K562 (cell line): ENCODE results near the gene FAM187B. TPM values are rescaled to one million over a fixed set of nuclear protein-coding genes. Genes with fewer than 3 reads are reported as not detected.

Experiments used
- ATAC-seq: fragments of 200-7000 bp; cut with Tn5 transposase; 3 replicates; pipeline ENCODE4 v1.9.1; 2020; ENCODE audit warnings: moderate library complexity
- BruUV-seq: library from RNA; stranded (reverse); fragments of 400-500 nt; replicated peaks from 2 replicates; lab custom pipeline; 2021; lab: Mats Ljungman, UMichigan
- CTCF ChIA-PET: fragments of 300-600 bp; formaldehyde crosslinking; extraction: SDS; loops from one replicate; lab custom pipeline; 2021; ENCODE audit warnings: low intra/inter-chr PET ratio; lab: Yijun Ruan, JAX
- POLR2A ChIA-PET: fragments of 300-600, 350-650 bp; sonication (Branson Sonifier 250); formaldehyde crosslinking; extraction: SDS; loops from one replicate; lab custom pipeline; 2021; ENCODE audit warnings: antibody characterized with exemption, inconsistent platforms; lab: Yijun Ruan, JAX
- DNase-seq, 4 experiments: peaks; one replicate each; pipeline versions ENCODE4 v3.0.0 to v3.0.0-alpha.2; 2011 to 2018; ENCODE audit warnings: low spot score in 3 of 4, mixed read lengths in 3 of 4; ENCODE audit errors: extremely low read depth in 1 of 4
- FAIRE-seq: peaks from 2 replicates; lab custom pipeline; 2011; peaks lifted over from hg19 to GRCh38; lab: Jason Lieb, UNC
- H2AFZ ChIP-seq: 2 replicates; pipeline ENCODE4 v1.6.0; 2011; ENCODE audit warnings: low read depth, low read length, control low read depth, inconsistent platforms
- H3K27ac ChIP-seq: fragments of 200-600 bp; 3 replicates; pipeline ENCODE4 v1.8.0; 2011; ENCODE audit warnings: low read depth, mild to moderate bottlenecking, control low read depth, inconsistent platforms, low read length, moderate library complexity, mixed read lengths; ENCODE audit errors: extremely low read depth
- H3K27me3 ChIP-seq, 2 experiments: fragments of 300-600 bp in 1 of 2; 2 replicates in 1 of 2; 3 replicates in 1 of 2; pipeline versions ENCODE4 v1.6.0 to v1.8.0; 2011; ENCODE audit warnings: inconsistent platforms in 2 of 2, low read length in 2 of 2, mild to moderate bottlenecking in 1 of 2, mixed read lengths in 1 of 2, moderate library complexity in 1 of 2; ENCODE audit not compliant: control insufficient read depth in 2 of 2, insufficient read depth in 2 of 2
- H3K36me3 ChIP-seq: fragments of 300-600 bp; 3 replicates; pipeline ENCODE4 v1.8.0; 2011; ENCODE audit warnings: mild to moderate bottlenecking, low read length, inconsistent platforms; ENCODE audit not compliant: control insufficient read depth, insufficient read depth
- H3K4me1 ChIP-seq, 2 experiments: fragments of 200-600 bp in 1 of 2; replicated peaks in 1 of 2; 2 replicates in 1 of 2; 3 replicates in 1 of 2; pipeline versions ENCODE4 v1.5.1 to v1.8.0; 2011; ENCODE audit warnings: inconsistent platforms in 2 of 2, low read length in 2 of 2, mild to moderate bottlenecking in 1 of 2, mixed read lengths in 1 of 2, moderate library complexity in 1 of 2; ENCODE audit not compliant: control insufficient read depth in 2 of 2, insufficient read depth in 2 of 2
- H3K4me2 ChIP-seq: 2 replicates; pipeline ENCODE4 v1.6.1; 2011; ENCODE audit warnings: low read length, control low read depth, inconsistent platforms, mixed read lengths; ENCODE audit not compliant: insufficient read depth
- H3K4me3 ChIP-seq: fragments of 200-600 bp; sonication (generic), shearing (Covaris generic); 2 replicates; pipeline ENCODE4 v1.5.1; 2016; ENCODE audit warnings: control low read depth, inconsistent platforms
- H3K79me2 ChIP-seq: fragments of 200-600 bp; 3 replicates; pipeline ENCODE4 v1.8.0; 2011; ENCODE audit warnings: low read length, inconsistent platforms; ENCODE audit not compliant: control insufficient read depth, insufficient read depth
- H3K9ac ChIP-seq, 2 experiments: 2 replicates each; pipeline versions ENCODE4 v1.6.0 to v1.6.1; 2011; ENCODE audit warnings: low read depth in 2 of 2, low read length in 2 of 2, control low read depth in 1 of 2, inconsistent platforms in 1 of 2, mild to moderate bottlenecking in 1 of 2, mixed read lengths in 1 of 2; ENCODE audit not compliant: insufficient read depth in 1 of 2
- H3K9me1 ChIP-seq: one replicate; pipeline ENCODE4 v1.6.0; 2011; ENCODE audit warnings: inconsistent platforms, mild to moderate bottlenecking, low read length, moderate library complexity; ENCODE audit not compliant: control insufficient read depth, insufficient read depth
- H3K9me3 ChIP-seq: replicated peaks from 2 replicates; pipeline ENCODE4 v1.5.1; 2011; ENCODE audit warnings: low read depth, low read length, inconsistent platforms; ENCODE audit not compliant: control insufficient read depth, insufficient read depth
- H4K20me1 ChIP-seq: replicated peaks from 2 replicates; pipeline ENCODE4 v1.6.1; 2011; ENCODE audit warnings: low read length, inconsistent platforms, mixed read lengths; ENCODE audit not compliant: control insufficient read depth, insufficient read depth
- BRD9 ChIP-seq: fragments of 450-650 bp; IDR thresholded peaks from 2 replicates; pipeline ENCODE4 v1.6.1; 2018; ENCODE audit warnings: low read depth; ENCODE audit not compliant: partially characterized antibody
- DMBX1 ChIP-seq: fragments of 250-450 bp; sonication (Bioruptor Pico); IDR thresholded peaks from 2 replicates; pipeline ENCODE4 v1.8.0; 2022; ENCODE audit warnings: inconsistent platforms, mild to moderate bottlenecking, moderate library complexity, borderline replicate concordance
- EGR1 ChIP-seq: fragments of 450-650 bp; conservative IDR thresholded peaks from 2 replicates; pipeline ENCODE4 v1.6.1; 2017; ENCODE audit warnings: mild to moderate bottlenecking
- GABPA ChIP-seq: fragments of 200-800 bp; sonication (Bioruptor generic); conservative IDR thresholded peaks from 2 replicates; pipeline ENCODE4 v1.6.1; 2016; ENCODE audit warnings: low read depth, missing genetic modification characterization, missing compliant biosample characterization
- PHB ChIP-seq: fragments of 250-450 bp; sonication (Bioruptor Pico); IDR thresholded peaks from 2 replicates; pipeline ENCODE4 v1.5.0; 2021
- STAG1 ChIP-seq: sonication (generic); formaldehyde crosslinking; IDR thresholded peaks from 2 replicates; pipeline ENCODE4 v1.5.0; 2020; ENCODE audit warnings: missing genetic modification reagents, borderline replicate concordance
- TFAM ChIP-seq: fragments of 250-450 bp; sonication (Bioruptor Pico); conservative IDR thresholded peaks from 2 replicates; pipeline ENCODE4 v1.5.0; 2021; ENCODE audit warnings: mild to moderate bottlenecking, moderate library complexity
- ZNF175 ChIP-seq: fragments of 200-800 bp; sonication (Bioruptor generic); IDR thresholded peaks from 2 replicates; pipeline ENCODE4 v1.6.1; 2016; ENCODE audit warnings: low read depth, mild to moderate bottlenecking, missing genetic modification characterization, missing compliant biosample characterization
- ZNF239 ChIP-seq: fragments of 250-450 bp; sonication (Bioruptor Pico); IDR thresholded peaks from 2 replicates; pipeline ENCODE4 v1.4.0; 2020; ENCODE audit warnings: mild to moderate bottlenecking
- ZNF354B ChIP-seq: fragments of 250-450 bp; sonication (Bioruptor Pico); IDR thresholded peaks from 2 replicates; pipeline ENCODE4 v1.4.0; 2020
- ZNF586 ChIP-seq: fragments of 450-650 bp; formaldehyde crosslinking; conservative IDR thresholded peaks from 2 replicates; pipeline ENCODE4 v1.4.0; 2020; ENCODE audit warnings: mild to moderate bottlenecking, moderate library complexity
- ZNF785 ChIP-seq: fragments of 250-450 bp; sonication (Bioruptor Pico); IDR thresholded peaks from 2 replicates; pipeline ENCODE4 v1.4.0; 2020; ENCODE audit warnings: mild to moderate bottlenecking
- ZNF79 ChIP-seq: fragments of 250-450 bp; sonication (Bioruptor Pico); IDR thresholded peaks from 2 replicates; pipeline ENCODE4 v1.4.0; 2020; ENCODE audit warnings: low read depth, mild to moderate bottlenecking, moderate library complexity
- ZNF830 ChIP-seq: fragments of 250-450 bp; sonication (Bioruptor Pico); IDR thresholded peaks from 2 replicates; pipeline ENCODE4 v1.5.0; 2021; ENCODE audit warnings: mild to moderate bottlenecking
- WGBS: fragments of 100-300 bp; shearing (Covaris generic); methylation state at CpG from one replicate; pipeline ENCODE4 v1.1.6; 2016; ENCODE audit warnings: low coverage, mixed read lengths; ENCODE audit not compliant: insufficient coverage; ENCODE audit errors: missing lambda C conversion rate; 5-methylcytosine and 5-hydroxymethylcytosine counted together
- in situ Hi-C: fragments of 300-500 bp; cut with MboI; formaldehyde crosslinking; loops from 4 replicates; pipeline ENCODE4 v1.15.0; 2018; ENCODE audit warnings: inconsistent platforms, mixed read lengths
- intact Hi-C: fragments of 100-400 bp; cut with micrococcal nuclease; formaldehyde crosslinking; loops from 2 replicates; pipeline ENCODE4 v1.14.2; 2022
- polyA plus RNA-seq, 8 experiments: library from polyadenylated mRNA; depleted of rRNA in 4 of 8; stranded (reverse) in 5 of 8; unstranded in 3 of 8; fragments of >200 nt; fragmentation: Nextera tagmentation in 2 of 8; fragmentation: Illumina TruSeq in 1 of 8; extraction: Ambion mirVana in 2 of 8; extraction: Trizol in 1 of 8; gene quantifications; 2 replicates each; pipeline versions ENCODE4 v1.2.1 to v1.2.3, GENCODE V29; 2011 to 2014; ENCODE audit warnings: inconsistent platforms in 1 of 8, missing spikeins in 1 of 8
- total RNA-seq, 7 experiments: library from RNA; depleted of rRNA in 6 of 7; stranded (reverse); fragments of >200 nt in 6 of 7; fragmentation: Illumina TruSeq in 2 of 7; extraction: Trizol in 2 of 7; gene quantifications; 2 replicates each; pipeline versions ENCODE4 v1.2.1 to v1.2.3, GENCODE V29; 2011 to 2021; ENCODE audit warnings: low replicate concordance in 1 of 7
- TF ChIP-seq, protein P1 (sequence below): fragments of 250-450 bp; sonication (Bioruptor Pico); IDR thresholded peaks from 2 replicates; pipeline ENCODE4 v1.4.0; 2020
- TF ChIP-seq, protein P2 (sequence below): sonication (generic); formaldehyde crosslinking; IDR thresholded peaks from 2 replicates; pipeline ENCODE4 v1.8.0; 2022; ENCODE audit warnings: mild to moderate bottlenecking, missing genetic modification reagents, borderline replicate concordance
- TF ChIP-seq, protein P3 (sequence below): fragments of 450-650 bp; conservative IDR thresholded peaks from 2 replicates; pipeline ENCODE4 v1.6.1; 2016; ENCODE audit warnings: missing genetic modification characterization, low read depth, mild to moderate bottlenecking, missing compliant biosample characterization, moderate library complexity

Gene FAM187B
- total and polyA plus RNA-seq, 9 of the 15 experiments (the other 6 are each of a cell fraction or from before 2014, with no cell fraction given): 0.04 to 0.09 TPM; not detected in 7

DNA sequence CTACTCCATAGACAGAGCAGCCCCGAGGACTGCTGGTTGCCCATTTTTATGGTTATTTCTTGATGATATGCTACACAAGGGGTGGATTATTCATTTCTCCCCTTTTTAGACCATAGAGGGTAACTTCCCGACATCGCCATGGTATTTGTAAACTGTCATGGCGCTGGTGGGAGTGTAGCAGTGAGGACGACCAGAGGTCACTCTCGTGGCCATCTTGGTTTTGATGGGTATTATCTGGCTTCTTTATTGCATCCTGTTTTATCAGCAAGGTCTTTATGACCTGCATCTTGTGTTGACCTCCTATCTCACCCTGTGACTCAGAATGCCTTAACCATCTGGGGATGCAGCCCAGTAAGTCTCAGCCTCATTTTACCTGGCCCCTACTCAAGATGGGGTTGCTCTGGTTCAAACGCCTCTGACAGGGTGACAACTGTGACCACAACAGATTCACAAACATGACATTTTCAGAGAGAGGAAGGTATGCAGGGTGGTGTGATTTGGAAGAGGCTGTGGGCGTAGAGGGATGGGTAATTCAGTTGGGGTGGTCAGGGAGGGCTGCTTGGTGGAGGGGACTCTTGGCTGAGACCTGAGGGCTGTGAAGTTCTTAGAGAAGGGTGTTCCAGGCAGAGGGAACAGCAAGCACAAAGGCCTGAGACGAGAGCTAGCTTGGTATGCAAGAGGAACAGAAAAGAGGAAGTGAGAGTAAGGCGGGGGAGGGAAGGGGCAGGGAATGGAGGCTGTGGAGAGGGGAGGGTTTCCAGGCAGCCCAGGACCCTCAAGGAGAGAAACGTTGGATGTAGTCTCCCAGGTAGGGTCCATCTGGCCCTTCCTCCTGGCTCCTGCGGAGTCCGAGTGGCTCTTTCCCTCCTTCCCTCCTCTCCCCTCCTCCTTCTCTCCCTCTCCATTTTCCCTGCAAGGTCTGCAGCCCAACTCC lies 23.5 kb downstream of the FAM187B start:
- Histone ChIP-seq H3K9me3 (0 out of 2 replicates have a peak, but pooled peaks cover 2% of the 10 kb centered on the region), H3K9ac (peak overlapping the region; percentile 16 to 27; a peak in 3 of 4 replicates), H2AFZ (peak overlapping the region; percentile 83), H4K20me1 (no peaks in the 10 kb centered on the region), H3K27me3 (no peaks in the 10 kb centered on the region), H3K9me1 (no peaks in the 10 kb centered on the region), H3K4me3 (no peak overlapping the region), H3K4me1 (peaks cover 25 to 39% of the 10 kb centered on the region in 2 experiments), H3K79me2 (no peaks in the 10 kb centered on the region), H3K27ac (peak overlapping the region; percentile 83), H3K4me2 (peak overlapping the region; percentile 53), H3K36me3 (no peaks in the 10 kb centered on the region)
- ChIA-PET POLR2A (interaction anchor here (0.7 to 1.2 kb wide), 4 partner anchors 20 to 107 kb away, joined by 3 to 8 read pairs (median 5); no protein-coding TSS in a partner anchor), CTCF (no interaction called here)
- no TSS peak for BruUV-seq
- DNase-seq (peak in 2 of 4 experiments; percentile 52 to 68), ATAC-seq (peak; percentile 87), FAIRE-seq (peak; percentile 75)
- intact Hi-C loops: loop anchor here (5.0 kb wide), 3 partner anchors 38 to 53 kb away; partner anchors contain the start of genes FXYD5 and LSR
- in situ Hi-C loops: no loop called here
- WGBS: 30% methylated on average over 12 of the region's 13 CpGs
- TF ChIP-seq ZNF830 (CRISPR knock-in tag) (peak; percentile 96), PHB (CRISPR knock-in tag) (peak; percentile 5; the same call in 1 of the 2 replicates), ZNF175 (CRISPR knock-in tag) (peak; percentile 99), TFAM (CRISPR knock-in tag) (no peak), GABPA (tag) (peak; percentile 27; the same call in 1 of the 2 replicates), EGR1 (peak; percentile 70), STAG1 (CRISPR knock-in tag) (no peak), ZNF785 (CRISPR knock-in tag) (peak; percentile 78; the same call in 1 of the 2 replicates), ZNF354B (peak; percentile 77), ZNF79 (peak; percentile 95), DMBX1 (peak; percentile 99), BRD9 (peak; percentile 57), ZNF586 (CRISPR knock-in tag) (peak; percentile 66; the same call in 1 of the 2 replicates), ZNF239 (CRISPR knock-in tag) (peak; percentile 91)
- TF ChIP-seq, protein P1, sequence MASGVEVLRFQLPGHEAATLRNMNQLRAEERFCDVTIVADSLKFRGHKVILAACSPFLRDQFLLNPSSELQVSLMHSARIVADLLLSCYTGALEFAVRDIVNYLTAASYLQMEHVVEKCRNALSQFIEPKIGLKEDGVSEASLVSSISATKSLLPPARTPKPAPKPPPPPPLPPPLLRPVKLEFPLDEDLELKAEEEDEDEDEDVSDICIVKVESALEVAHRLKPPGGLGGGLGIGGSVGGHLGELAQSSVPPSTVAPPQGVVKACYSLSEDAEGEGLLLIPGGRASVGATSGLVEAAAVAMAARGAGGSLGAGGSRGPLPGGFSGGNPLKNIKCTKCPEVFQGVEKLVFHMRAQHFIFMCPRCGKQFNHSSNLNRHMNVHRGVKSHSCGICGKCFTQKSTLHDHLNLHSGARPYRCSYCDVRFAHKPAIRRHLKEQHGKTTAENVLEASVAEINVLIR (CRISPR knock-in tag): peak; percentile 84
- TF ChIP-seq, protein P2, sequence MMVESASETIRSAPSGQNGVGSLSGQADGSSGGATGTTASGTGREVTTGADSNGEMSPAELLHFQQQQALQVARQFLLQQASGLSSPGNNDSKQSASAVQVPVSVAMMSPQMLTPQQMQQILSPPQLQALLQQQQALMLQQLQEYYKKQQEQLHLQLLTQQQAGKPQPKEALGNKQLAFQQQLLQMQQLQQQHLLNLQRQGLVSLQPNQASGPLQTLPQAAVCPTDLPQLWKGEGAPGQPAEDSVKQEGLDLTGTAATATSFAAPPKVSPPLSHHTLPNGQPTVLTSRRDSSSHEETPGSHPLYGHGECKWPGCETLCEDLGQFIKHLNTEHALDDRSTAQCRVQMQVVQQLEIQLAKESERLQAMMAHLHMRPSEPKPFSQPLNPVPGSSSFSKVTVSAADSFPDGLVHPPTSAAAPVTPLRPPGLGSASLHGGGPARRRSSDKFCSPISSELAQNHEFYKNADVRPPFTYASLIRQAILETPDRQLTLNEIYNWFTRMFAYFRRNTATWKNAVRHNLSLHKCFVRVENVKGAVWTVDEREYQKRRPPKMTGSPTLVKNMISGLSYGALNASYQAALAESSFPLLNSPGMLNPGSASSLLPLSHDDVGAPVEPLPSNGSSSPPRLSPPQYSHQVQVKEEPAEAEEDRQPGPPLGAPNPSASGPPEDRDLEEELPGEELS (CRISPR knock-in tag): peak; percentile 29; the same call in 1 of the 2 replicates
- TF ChIP-seq, protein P3, sequence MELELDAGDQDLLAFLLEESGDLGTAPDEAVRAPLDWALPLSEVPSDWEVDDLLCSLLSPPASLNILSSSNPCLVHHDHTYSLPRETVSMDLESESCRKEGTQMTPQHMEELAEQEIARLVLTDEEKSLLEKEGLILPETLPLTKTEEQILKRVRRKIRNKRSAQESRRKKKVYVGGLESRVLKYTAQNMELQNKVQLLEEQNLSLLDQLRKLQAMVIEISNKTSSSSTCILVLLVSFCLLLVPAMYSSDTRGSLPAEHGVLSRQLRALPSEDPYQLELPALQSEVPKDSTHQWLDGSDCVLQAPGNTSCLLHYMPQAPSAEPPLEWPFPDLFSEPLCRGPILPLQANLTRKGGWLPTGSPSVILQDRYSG (tag): peak; percentile 99
